BE2C (cell line): ENCODE data around the gene GMEB2.
"Not testable (repeated sequence)": the region's sequence is repeated elsewhere in the genome, so short reads cannot be mapped to it uniquely, and the experiment has no call there.

Experiments
- DNase-seq: peaks from one replicate; pipeline ENCODE4 v3.0.0-alpha.2; 2020
- H3K27me3 ChIP-seq: fragments of 250-450 bp; sonication (Bioruptor Pico); 2 replicates; pipeline ENCODE4 v1.5.1; 2020; ENCODE audit warnings: mild to moderate bottlenecking
- H3K36me3 ChIP-seq: fragments of 250-450 bp; sonication (Bioruptor Pico); 2 replicates; pipeline ENCODE4 v1.5.1; 2020; ENCODE audit warnings: mild to moderate bottlenecking
- H3K4me1 ChIP-seq: fragments of 250-450 bp; sonication (Bioruptor Pico); 2 replicates; pipeline ENCODE4 v1.5.1; 2020
- H3K4me3 ChIP-seq: 2 replicates; pipeline ENCODE4 v1.5.1; 2011; ENCODE audit warnings: low read depth, low read length
- H3K9me3 ChIP-seq: fragments of 250-450 bp; sonication (Bioruptor Pico); 2 replicates; pipeline ENCODE4 v1.5.1; 2020
- TF ChIP-seq, protein P1 (sequence below): IDR thresholded peaks from 2 replicates; pipeline ENCODE4 v1.5.1; 2012; ENCODE audit warnings: mild to moderate bottlenecking, low read depth, low read length

GMEB2 gene

DNA sequence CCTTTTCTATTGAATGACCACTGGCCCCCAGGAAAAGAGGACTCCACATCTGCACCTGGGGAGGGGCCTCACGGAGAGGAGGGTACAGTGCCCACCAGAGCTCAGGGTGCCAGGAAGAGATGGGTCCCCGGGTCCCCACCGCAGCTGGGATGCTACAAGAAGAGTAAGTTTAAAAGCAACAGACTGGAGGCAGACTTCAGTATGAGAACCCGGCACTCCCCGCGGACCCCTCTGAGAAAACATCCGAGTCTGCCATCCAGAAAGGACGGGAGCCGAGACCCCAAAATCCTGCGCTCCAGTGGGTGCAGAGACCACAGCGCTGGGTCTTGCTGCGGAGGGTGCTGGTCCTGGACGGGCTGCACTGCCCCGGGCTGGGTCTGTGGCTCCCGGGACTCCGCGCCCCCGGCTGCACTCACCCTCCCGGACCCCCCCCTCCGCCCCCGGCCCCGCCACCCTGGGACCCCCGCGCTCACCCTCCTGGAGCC is 53.2 kb downstream of the GMEB2 start:
- peak overlapping the region; percentile 71 for H3K4me3 ChIP-seq
- DNase-seq = no peak

DNA sequence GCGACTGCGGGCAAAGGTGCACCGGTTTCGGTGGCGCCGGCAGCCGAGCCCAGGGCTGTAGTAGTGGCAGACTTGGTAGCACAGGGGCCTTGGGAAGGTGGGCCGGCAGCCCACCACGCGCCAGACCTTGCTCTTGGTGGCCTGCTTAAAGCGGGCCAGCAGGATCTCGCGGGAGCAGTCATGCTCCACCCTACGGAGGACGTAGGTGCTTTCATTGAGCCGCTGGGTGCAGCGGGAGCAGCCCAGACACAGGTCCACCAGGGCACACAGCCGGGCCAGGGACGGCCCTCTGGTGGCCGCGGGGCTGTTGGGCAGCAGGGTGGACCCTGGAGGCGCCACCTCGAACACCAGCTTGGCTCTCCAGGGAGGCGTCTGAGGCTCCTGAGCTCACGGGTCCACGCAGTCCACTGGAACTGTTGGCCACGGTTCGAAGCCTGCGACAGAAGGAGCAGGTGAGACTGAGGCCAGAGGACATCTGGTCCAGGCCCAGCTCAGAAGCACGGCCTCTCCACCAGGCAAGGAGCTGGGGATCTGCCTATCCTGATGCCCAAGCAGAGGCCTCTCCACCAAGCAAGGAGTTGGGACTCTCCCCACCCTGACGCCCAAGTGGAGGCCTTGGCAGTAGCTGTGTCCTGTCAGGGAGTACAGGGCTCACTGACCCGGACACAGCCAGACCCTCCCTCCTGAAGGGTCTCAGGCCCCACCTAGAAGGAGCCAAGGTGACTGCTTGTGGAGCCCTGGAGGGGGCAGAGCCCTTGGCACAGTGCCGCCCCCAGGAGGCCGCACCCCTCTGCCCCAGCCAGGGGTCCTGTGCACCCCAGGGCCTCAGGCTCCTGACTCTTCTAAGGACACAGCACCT is 53.9 kb downstream of the GMEB2 start:
- H3K9me3 ChIP-seq = no peaks in the 10 kb centered on the region
- H3K4me3 ChIP-seq = peak overlapping the region; percentile 71
- DNase-seq = no peak
- no peaks in the 10 kb centered on the region for H3K36me3 ChIP-seq
- peaks cover 9% of the 10 kb centered on the region for H3K4me1 ChIP-seq
- H3K27me3 ChIP-seq = no peaks in the 10 kb centered on the region
- TF ChIP-seq, protein P1, sequence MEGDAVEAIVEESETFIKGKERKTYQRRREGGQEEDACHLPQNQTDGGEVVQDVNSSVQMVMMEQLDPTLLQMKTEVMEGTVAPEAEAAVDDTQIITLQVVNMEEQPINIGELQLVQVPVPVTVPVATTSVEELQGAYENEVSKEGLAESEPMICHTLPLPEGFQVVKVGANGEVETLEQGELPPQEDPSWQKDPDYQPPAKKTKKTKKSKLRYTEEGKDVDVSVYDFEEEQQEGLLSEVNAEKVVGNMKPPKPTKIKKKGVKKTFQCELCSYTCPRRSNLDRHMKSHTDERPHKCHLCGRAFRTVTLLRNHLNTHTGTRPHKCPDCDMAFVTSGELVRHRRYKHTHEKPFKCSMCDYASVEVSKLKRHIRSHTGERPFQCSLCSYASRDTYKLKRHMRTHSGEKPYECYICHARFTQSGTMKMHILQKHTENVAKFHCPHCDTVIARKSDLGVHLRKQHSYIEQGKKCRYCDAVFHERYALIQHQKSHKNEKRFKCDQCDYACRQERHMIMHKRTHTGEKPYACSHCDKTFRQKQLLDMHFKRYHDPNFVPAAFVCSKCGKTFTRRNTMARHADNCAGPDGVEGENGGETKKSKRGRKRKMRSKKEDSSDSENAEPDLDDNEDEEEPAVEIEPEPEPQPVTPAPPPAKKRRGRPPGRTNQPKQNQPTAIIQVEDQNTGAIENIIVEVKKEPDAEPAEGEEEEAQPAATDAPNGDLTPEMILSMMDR = no peak

More for the DNA sequence above, 53.2 kb downstream of the GMEB2 start:
- Histone ChIP-seq H3K4me1 (peaks cover 9% of the 10 kb centered on the region), H3K9me3 (no peaks in the 10 kb centered on the region), H3K36me3 (no peaks in the 10 kb centered on the region), H3K27me3 (no peaks in the 10 kb centered on the region)
- TF ChIP-seq, protein P1 = no peak

DNA sequence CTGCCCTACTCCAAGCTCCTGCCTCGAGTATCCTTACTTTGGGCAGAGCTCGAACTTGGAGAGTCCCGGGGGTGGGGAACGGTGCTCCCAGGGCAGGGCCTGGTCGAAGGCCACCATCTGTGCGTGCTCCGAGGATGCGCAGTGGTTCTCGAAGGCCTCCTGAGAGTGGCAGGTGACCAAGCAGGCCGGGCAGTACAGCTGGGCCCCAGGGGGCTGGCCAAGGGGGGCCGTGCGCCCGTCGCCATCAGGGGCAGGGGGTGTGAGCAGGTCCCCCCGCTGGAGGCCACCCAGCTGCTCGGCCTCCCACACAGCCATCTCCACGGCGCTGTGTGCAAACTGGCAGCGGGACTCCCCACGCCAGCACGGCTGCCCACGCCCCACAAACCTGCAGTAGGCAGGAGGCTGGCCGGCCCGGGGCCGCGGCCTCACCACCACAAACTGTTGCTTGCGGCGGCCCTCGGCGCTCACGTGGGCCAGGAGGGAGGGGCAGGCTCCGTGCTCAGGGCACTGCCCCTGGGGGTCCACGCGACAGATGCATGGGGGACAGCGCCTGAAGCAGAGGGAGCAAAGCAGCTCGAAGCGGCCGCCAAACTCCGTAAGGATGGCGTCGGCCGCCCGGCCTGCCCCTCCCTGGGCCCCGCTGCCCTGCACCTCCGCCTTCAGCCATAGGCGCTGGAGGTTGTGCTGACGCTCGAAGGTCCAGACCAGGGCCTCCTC is 54.7 kb downstream of the GMEB2 start:
- no peaks in the 10 kb centered on the region for H3K36me3 ChIP-seq
- H3K9me3 ChIP-seq = no peaks in the 10 kb centered on the region
- no peak for DNase-seq
- H3K27me3 ChIP-seq = no peaks in the 10 kb centered on the region
- peaks cover 5% of the 10 kb centered on the region for H3K4me1 ChIP-seq
- H3K4me3 ChIP-seq = no peak overlapping the region
- TF ChIP-seq, protein P1 = no peak

DNA sequence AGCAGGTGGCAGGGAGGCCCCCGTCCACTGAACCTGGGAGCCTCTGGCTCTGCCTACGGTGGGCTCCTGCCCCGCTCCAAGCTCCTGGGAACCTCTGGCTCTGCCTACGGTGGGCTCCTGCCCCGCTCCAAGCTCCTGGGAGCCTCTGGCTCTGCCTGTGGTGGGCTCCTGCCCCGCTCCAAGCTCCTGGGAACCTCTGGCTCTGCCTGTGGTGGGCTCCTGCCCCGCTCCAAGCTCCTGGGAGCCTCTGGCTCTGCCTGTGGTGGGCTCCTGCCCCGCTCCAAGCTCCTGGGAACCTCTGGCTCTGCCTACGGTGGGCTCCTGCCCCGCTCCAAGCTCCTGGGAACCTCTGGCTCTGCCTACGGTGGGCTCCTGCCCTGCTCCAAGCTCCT is 55.8 kb downstream of the GMEB2 start:
- DNase-seq, H3K36me3 ChIP-seq, H3K27me3 ChIP-seq, H3K4me1 ChIP-seq, H3K4me3 ChIP-seq, H3K9me3 ChIP-seq: not testable (repeated sequence)

DNA sequence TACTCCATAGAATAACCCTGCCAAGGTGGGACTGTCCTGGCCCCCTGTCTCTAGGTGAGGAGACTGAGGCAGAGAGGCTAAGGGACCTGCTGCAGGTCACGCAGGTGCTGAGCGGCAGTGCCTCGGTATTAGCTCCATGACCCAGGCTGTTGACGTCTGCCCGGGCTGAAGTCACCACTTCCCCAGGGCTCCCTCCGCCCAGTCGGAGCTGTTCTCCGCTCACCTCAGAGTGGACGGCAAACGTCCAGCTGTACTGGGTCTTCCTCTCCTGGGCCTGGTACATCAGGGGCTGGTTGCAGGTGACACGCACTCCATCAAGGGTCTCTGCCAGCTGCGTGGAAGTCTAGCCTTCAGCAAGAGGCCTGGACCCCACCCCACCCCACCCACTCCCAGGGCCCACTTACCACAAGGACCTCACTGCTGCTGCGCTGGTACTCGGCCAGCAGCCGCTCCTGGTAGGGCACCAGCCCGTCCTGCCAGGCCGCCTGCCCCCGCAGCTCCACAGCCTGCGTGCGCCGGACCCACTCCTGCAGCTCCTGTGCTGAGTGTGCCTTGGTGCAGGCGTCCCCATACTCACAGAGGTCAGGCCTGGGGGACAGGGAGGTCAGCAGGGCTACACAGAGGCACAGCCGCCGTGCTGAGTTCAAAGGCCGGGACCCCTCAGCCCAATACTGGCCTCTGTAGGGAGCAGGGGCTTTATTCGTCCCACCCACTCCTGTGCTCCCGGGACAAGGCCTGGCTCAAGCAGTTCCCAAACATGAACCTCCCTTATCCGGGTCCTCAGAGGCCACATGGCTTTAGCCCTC is 56.4 kb downstream of the GMEB2 start:
- DNase-seq = no peak
- Histone ChIP-seq H3K4me3 (no peak overlapping the region), H3K27me3 (no peaks in the 10 kb centered on the region), H3K36me3 (no peaks in the 10 kb centered on the region), H3K4me1 (no peaks in the 10 kb centered on the region), H3K9me3 (no peaks in the 10 kb centered on the region)
- TF ChIP-seq, protein P1 = no peak
